Spleen (tissue), 11 donors: ENCODE data around the gene MYLK4. TPM values are rescaled to one million over a fixed set of nuclear protein-coding genes. Genes with fewer than 3 reads are reported as not detected.

ENCODE experiments used
- DNase-seq: peaks from one replicate; pipeline ENCODE4 v3.0.0-alpha.2; 2020
- H3K27ac ChIP-seq, 8 donors: fragments of 200-600 bp; sonication (generic) in 7 of 8; 1 replicate in 4 of 8; 2 replicates in 4 of 8; pipeline versions ENCODE4 v1.5.0 to v1.8.0; 2016 to 2021; ENCODE audit warnings: inconsistent platforms in 4 of 8, mild to moderate bottlenecking in 4 of 8, moderate library complexity in 1 of 8
- H3K27me3 ChIP-seq, 7 donors: fragments of 200-600 bp; sonication (generic) in 6 of 7; replicated peaks in 1 of 7; 1 replicate in 4 of 7; 2 replicates in 3 of 7; pipeline versions ENCODE4 v1.5.0 to v1.8.0; 2016 to 2021; ENCODE audit warnings: inconsistent platforms in 3 of 7, mild to moderate bottlenecking in 1 of 7
- H3K36me3 ChIP-seq, 6 donors: fragments of 200-600 bp; sonication (generic) in 5 of 6; 1 replicate in 4 of 6; 2 replicates in 2 of 6; pipeline versions ENCODE4 v1.5.0 to v1.8.0; 2016 to 2021; ENCODE audit warnings: inconsistent platforms in 2 of 6
- H3K4me1 ChIP-seq, 6 donors: fragments of 200-600 bp; sonication (generic) in 5 of 6; 1 replicate in 3 of 6; 2 replicates in 3 of 6; pipeline versions ENCODE4 v1.5.0 to v1.8.0; 2016 to 2021; ENCODE audit warnings: inconsistent platforms in 3 of 6
- H3K4me3 ChIP-seq, 8 donors: fragments of 200-600 bp; sonication (generic) in 7 of 8; 1 replicate in 4 of 8; 2 replicates in 4 of 8; pipeline versions ENCODE4 v1.5.0 to v1.8.0; 2016 to 2021; ENCODE audit warnings: inconsistent platforms in 4 of 8, mild to moderate bottlenecking in 4 of 8, moderate library complexity in 2 of 8
- H3K9me3 ChIP-seq, 8 donors: fragments of 200-600 bp; sonication (generic) in 7 of 8; 1 replicate in 4 of 8; 2 replicates in 4 of 8; pipeline versions ENCODE4 v1.5.0 to v1.8.0; 2016 to 2021; ENCODE audit warnings: inconsistent platforms in 4 of 8
- CTCF ChIP-seq, 11 experiments: fragments of 200-600 bp in 7 of 11; fragments of 450-650 bp in 4 of 11; sonication (generic) in 4 of 11; IDR thresholded peaks in 8 of 11; conservative IDR thresholded peaks in 3 of 11; 1 replicate in 7 of 11; 2 replicates in 4 of 11; pipeline versions ENCODE4 v1.4.0 to v1.8.0; 2016 to 2021; ENCODE audit warnings: antibody characterized with exemption in 11 of 11, inconsistent platforms in 4 of 11, mild to moderate bottlenecking in 1 of 11
- POLR2A ChIP-seq, 3 donors: fragments of 450-650 bp; IDR thresholded peaks; one replicate each; pipeline ENCODE4 v1.5.1; 2017; ENCODE audit warnings: antibody characterized with exemption in 3 of 3, mild to moderate bottlenecking in 1 of 3
- POLR2AphosphoS5 ChIP-seq, 3 donors: sonication (generic); formaldehyde crosslinking; IDR thresholded peaks; one replicate each; pipeline ENCODE4 v1.5.1; 2017; ENCODE audit warnings: antibody characterized with exemption in 3 of 3
- WGBS, 5 donors: extraction: QIAGEN DNeasy Blood & Tissue Kit in 3 of 5; methylation state at CpG; one replicate each; pipeline versions ENCODE4 v1.1.5 to v1.1.7; 2013 to 2018; 5-methylcytosine and 5-hydroxymethylcytosine counted together
- intact Hi-C: fragments of 100-400 bp; cut with DNase I; formaldehyde crosslinking; loops from one replicate; pipeline ENCODE4 v1.15.0; 2023; ENCODE audit warnings: low total_unique reads
- polyA plus RNA-seq, 3 donors: library from polyadenylated mRNA; stranded (reverse); fragments of 200-250 nt; gene quantifications; one replicate each; pipeline ENCODE4 v1.2.1, GENCODE V29; 2013
- total RNA-seq, 7 donors: library from RNA; depleted of rRNA in 3 of 7; stranded (reverse); fragments of >200 nt in 3 of 7; fragmentation: NEBNext Ultra II Directional in 4 of 7; extraction: Animal tissue kit (Norgen Biotek cat#: 25700) in 4 of 7; gene quantifications; one replicate each; pipeline versions ENCODE4 v1.1.0 to v1.2.1, GENCODE V29; 2016 to 2021
- donor health status: healthy with polysubstance abuse.
- donor health status: DM: no; HTN: no; CAD: no; lungs with moderate emphysema.
- donor health status: DM: no; HTN: no; CAD: no.
- donor health status: Bipolar disorder and iron deficiency.
- donor health status: healthy.
- donor health status: DM: no; HTN: no; CAD: no.
- donor health status: DM: yes; HTN: yes; CAD: no.

The MYLK4 gene
- total and polyA plus RNA-seq, 10 donors = 0.21 to 1.9 (median 0.76) TPM

DNA sequence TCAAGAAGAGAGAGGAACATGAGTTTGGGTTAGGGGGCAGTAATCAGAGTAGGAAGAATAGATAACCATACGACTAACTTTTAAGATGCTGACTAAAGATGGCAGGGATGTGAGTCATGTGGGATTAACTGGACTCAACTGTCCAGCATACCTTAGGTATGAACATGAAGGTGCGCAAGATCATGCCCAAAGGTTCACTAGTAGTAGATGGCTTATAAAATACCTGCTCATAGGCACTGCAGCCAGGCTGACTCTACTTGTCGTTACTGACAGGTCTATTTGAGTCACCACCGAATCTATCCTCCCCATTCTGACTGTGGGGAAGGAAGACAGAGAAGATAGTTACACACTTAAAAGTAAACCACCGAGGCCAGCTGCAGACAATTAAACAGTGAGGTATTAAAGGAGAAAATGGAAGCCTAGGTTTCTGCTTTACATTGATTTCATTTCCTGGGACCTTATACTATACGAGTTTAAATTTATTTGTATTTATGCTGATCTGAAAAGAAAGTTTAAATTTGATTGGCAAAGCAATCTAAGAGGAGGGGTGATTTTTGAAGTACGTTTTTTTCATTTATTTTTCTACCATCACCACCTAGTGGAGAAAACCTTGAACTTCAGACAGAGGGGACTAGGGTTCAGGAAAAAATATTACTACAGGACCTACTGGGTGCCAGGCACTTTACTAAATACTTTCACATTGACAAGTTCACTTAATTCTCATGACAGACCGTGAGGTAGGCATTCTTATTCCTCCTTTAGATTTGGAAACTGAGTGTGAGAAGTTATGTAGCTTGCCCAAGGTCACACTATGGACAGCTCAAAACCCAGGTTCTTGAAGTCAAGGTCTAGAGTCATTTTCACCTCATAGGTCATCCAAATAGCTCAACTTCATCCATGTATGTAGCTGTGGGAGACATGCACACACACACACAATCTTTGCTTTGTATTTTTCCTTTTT lies 10.4 kb upstream of the MYLK4 start:
- Histone ChIP-seq H3K27ac (no peak overlapping the region), H3K4me1 (peaks cover 2 to 18% (median 9%) of the 10 kb centered on the region in 6 donors), H3K27me3 (no peaks in the 10 kb centered on the region), H3K9me3 (no peaks in the 10 kb centered on the region), H3K36me3 (no peaks in the 10 kb centered on the region), H3K4me3 (no peak overlapping the region)
- TF ChIP-seq POLR2AphosphoS5 (IDR thresholded peaks at IDR 0.05) (no peak), CTCF (IDR thresholded peaks at IDR 0.05 in 8 of 11, conservative IDR thresholded peaks at IDR 0.05 in 3 of 11) (peak in 9 of 11 experiments; percentile 14 to 66 (median 49)), POLR2A (IDR thresholded peaks at IDR 0.05) (no peak)
- intact Hi-C loops = no loop called here
- no peak for DNase-seq
- 66 to 77% (median 71%) methylated on average over 8 of the region's 8 CpGs for WGBS, 5 donors

DNA sequence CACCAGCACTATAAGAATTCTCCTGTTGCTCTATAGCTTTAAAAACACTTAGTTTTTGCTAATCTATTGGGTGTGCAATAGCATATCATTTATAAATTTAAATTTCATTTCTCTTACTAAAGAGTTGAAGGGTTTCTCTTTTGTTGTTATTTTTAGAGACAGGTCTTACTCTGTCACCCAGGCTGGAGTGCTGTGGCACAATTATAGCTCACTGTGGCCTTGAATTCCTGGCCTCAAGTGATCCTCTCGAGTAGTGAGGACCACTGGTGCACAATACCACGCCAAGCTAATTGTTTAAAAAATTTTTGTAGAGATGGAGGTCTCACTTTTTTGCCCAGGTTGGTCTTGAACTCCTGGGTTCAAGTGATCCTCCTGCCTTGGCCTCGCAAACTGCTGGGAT lies 8.3 kb upstream of the MYLK4 start:
- Histone ChIP-seq H3K4me1 (peaks cover 0 to 11% (median 1%) of the 10 kb centered on the region in 6 donors), H3K36me3 (no peaks in the 10 kb centered on the region), H3K4me3 (no peak overlapping the region), H3K27me3 (no peaks in the 10 kb centered on the region), H3K9me3 (no peaks in the 10 kb centered on the region), H3K27ac (no peak overlapping the region)
- TF ChIP-seq POLR2AphosphoS5 (IDR thresholded peaks at IDR 0.05) (no peak), POLR2A (IDR thresholded peaks at IDR 0.05) (no peak), CTCF (IDR thresholded peaks at IDR 0.05 in 8 of 11, conservative IDR thresholded peaks at IDR 0.05 in 3 of 11) (no peak)
- intact Hi-C loops = no loop called here
- no peak for DNase-seq
- WGBS, 5 donors = 71 to 87% (median 74%) methylated on average over 3 of the region's 3 CpGs

- no peak for TF ChIP-seq CTCF (IDR thresholded peaks at IDR 0.05 in 8 of 11, conservative IDR thresholded peaks at IDR 0.05 in 3 of 11)
- TF ChIP-seq POLR2AphosphoS5 (IDR thresholded peaks at IDR 0.05) = no peak
- no peak for TF ChIP-seq POLR2A (IDR thresholded peaks at IDR 0.05)
- no peak for DNase-seq
- Histone ChIP-seq H3K9me3 (no peaks in the 10 kb centered on the region), H3K4me1 (peaks cover 0 to 6% (median 0%) of the 10 kb centered on the region in 6 donors), H3K27me3 (peaks cover 0 to 3% (median 0%) of the 10 kb centered on the region in 7 donors), H3K27ac (no peak overlapping the region), H3K4me3 (no peak overlapping the region), H3K36me3 (no peaks in the 10 kb centered on the region)
- intact Hi-C loops = no loop called here
- 84 to 97% (median 91%) methylated on average over 3 of the region's 3 CpGs for WGBS, 5 donors
Measured at GRCh38 chr6:2756687-2757224, 6.0 kb upstream of the MYLK4 start.

DNA sequence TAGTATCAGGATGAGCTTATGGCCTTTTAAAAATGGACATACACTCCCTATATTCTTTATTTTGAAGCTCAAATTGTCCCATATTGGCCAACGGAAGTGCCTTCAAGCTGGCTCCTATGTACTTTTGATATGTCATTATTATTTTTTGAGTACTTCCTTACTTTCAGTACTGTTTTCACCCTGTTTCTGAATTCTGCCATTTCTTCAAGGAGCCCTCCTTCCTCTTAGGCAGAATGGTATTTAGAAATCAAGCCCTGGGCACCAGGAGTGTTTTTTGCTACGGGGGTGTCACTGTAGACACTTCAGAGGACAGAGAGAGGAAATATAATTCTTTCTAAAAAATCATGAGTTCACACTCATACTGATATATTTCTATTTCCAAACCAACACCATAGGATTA lies 5.5 kb upstream of the MYLK4 start:
- DNase-seq = no peak
- intact Hi-C loops = no loop called here
- WGBS, 5 donors = 48 to 75% (median 52%) methylated on average over 2 of the region's 2 CpGs
- H3K27me3 ChIP-seq = peaks cover 0 to 5% (median 0%) of the 10 kb centered on the region in 7 donors
- no peaks in the 10 kb centered on the region for H3K36me3 ChIP-seq
- no peak overlapping the region for H3K27ac ChIP-seq
- TF ChIP-seq POLR2A (IDR thresholded peaks at IDR 0.05) (no peak), POLR2AphosphoS5 (IDR thresholded peaks at IDR 0.05) (no peak), CTCF (IDR thresholded peaks at IDR 0.05 in 8 of 11, conservative IDR thresholded peaks at IDR 0.05 in 3 of 11) (no peak)
- H3K4me3 ChIP-seq = no peak overlapping the region
- H3K9me3 ChIP-seq = no peaks in the 10 kb centered on the region
- peaks cover 0 to 4% (median 0%) of the 10 kb centered on the region in 6 donors for H3K4me1 ChIP-seq
